ENCODE measurements around the gene RAB35.
"Not testable (repeated sequence)": the region's sequence is repeated elsewhere in the genome, so short reads cannot be mapped to it uniquely, and the experiment has no call there.

RAB35 gene

GRCh38 chr12:120064054-120064940, 52.3 kb downstream of the RAB35 start:
- DNase-seq (ENCODE audit: insufficient read length, low spot score) (no peak), FAIRE-seq (no peak)

GRCh38 chr12:120062976-120063579, 53.5 kb downstream of the RAB35 start:
- FAIRE-seq (no peak), DNase-seq (ENCODE audit: insufficient read length, low spot score) (no peak)

DNA sequence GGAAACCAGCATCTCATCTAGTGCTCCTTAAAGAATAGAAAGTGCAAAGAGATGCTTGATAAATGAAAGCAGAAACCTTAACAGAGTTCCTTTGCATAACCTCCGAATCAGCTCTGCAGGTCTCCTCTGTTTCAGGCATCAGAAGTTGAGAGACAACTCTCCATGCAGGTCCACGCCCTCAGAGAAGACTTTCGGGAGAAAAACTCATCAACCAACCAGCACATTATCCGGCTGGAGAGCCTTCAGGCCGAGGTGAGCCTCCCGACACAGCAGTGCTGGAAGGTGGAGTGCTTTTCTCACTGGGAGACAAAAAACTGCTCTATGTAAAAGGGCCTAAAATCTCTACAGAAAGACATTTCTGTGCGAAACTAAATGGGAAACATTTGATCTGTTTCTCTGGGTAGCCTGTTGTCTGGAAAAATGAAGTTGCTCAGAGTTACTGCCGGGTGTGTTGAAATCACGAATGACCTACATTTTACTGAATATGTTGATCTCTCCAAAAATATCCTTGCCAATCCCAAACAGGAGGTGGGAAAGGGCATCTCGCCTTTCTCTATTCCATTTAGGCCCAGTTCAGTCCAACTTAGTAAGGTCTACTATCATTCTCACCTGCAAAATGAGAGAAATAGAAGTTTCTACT, 54.9 kb downstream of the RAB35 start:
- no peak for FAIRE-seq
- no peak for DNase-seq (ENCODE audit: insufficient read length, low spot score)

- DNase-seq (ENCODE audit: insufficient read length, low spot score) (no peak), FAIRE-seq (no peak)
Observed at GRCh38 chr12:120060717-120061116, 55.8 kb downstream of the RAB35 start.

- no peak for FAIRE-seq
- no peak for DNase-seq (ENCODE audit: insufficient read length, low spot score)
Observed at GRCh38 chr12:120060196-120060595, 56.4 kb downstream of the RAB35 start.

GRCh38 chr12:120056739-120057138, 59.8 kb downstream of the RAB35 start:
- DNase-seq (ENCODE audit: insufficient read length, low spot score) (no peak), FAIRE-seq (no peak)

DNA sequence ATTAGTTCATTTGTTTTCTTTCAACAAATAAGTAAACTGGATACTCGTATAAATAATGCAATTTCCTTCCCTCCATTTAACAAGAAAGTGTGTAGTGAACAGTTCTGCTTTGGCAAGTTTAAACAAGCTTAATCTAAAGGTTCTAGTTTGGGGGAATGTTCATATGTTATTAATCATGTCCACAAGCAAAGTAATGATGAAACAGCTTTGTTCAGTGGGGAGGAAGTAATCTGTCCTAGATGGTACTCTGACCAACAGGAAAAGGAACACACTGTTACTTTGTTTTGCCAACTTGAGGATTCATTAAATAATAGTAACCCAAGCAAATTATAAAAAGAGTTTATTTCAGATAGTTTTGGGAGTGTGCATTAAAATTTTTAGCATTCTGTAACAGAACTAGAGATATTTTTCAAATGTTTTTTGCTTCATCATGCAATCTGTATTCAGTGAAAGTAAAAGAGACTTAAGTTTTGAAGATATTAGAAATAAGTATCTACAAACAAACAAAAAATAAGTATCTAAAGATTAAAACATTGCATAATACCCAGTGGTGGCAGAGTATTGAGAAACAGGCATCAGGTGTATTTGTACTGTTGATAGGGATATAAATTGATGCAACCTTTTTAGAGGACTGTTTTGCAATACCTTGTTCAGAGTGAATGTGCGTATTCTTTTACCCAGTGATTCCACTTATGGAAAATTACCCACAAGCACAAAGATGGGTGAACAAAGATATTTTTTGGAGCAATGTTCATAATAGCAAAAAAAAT, 61.1 kb downstream of the RAB35 start:
- DNase-seq (ENCODE audit: insufficient read length, low spot score) (no peak), FAIRE-seq (no peak)

- FAIRE-seq, result no peak
- DNase-seq (ENCODE audit: insufficient read length, low spot score), result no peak
Observed at GRCh38 chr12:120054293-120054692, 62.3 kb downstream of the RAB35 start.

DNA sequence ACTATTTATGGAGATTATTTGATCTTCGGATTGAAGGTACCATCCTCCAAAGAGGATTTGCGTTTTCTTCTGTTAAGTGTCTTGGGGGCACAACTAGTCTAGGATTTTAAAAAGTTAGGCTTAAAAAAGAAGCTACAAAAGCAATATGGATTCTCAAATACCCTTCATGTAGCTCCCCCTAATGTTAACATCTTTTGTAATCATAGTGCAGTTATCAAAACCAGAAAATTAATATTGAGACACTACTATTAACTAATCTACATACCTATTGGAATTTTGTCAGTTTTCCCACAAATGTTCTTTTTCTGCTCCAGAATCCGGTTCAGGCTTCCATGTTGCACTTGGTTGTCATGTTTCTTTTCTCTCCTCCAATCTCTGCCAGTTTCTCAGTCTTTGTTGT, 65.0 kb downstream of the RAB35 start:
- no peak for DNase-seq (ENCODE audit: insufficient read length, low spot score)
- no peak for FAIRE-seq

- no peak for FAIRE-seq
Observed at GRCh38 chr12:120049426-120049825, 67.1 kb downstream of the RAB35 start.

GRCh38 chr12:120048263-120048662, 68.3 kb downstream of the RAB35 start:
- DNase-seq (ENCODE audit: insufficient read length, low spot score), result no peak
- no peak for FAIRE-seq

More at GRCh38 chr12:120049426-120049825, 67.1 kb downstream of the RAB35 start:
- DNase-seq (ENCODE audit: insufficient read length, low spot score), result no peak

DNA sequence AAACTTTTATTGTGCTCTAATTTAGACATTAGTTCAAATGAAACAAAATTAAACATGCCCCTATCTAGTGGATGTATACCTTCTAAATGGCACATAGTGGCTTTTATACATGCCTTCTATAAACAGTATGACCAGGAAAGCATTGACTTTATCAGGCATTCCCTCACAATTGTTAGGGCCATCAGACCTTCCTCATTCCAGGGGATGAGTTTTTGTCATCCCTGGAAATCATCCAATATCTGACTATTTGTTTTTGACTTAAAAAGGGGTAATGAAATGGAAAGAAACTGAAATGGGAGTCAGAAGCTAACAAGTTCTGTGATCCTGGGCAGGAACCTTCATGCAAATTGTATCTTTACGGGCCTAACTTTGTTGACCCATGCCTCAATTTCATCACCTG, 69.5 kb downstream of the RAB35 start:
- DNase-seq (ENCODE audit: insufficient read length, low spot score) (no peak), FAIRE-seq (no peak)

- not testable (repeated sequence) for FAIRE-seq; DNase-seq (ENCODE audit: insufficient read length, low spot score)
Observed at GRCh38 chr12:120045367-120045766, 71.2 kb downstream of the RAB35 start.
